Astrocyte of the cerebellum (primary cell): ENCODE measurements around the gene IP6K2.
A peak's percentile ranks its signal among the peaks of the same experiment; 100 is the strongest.
"Not testable (repeated sequence)": the region's sequence is repeated elsewhere in the genome, so short reads cannot be mapped to it uniquely, and the experiment has no call there.

ENCODE experiments used
- DNase-seq: peaks from one replicate; pipeline ENCODE4 v3.0.0-alpha.2; 2011; ENCODE audit warnings: low read depth
- H3K4me3 ChIP-seq: 2 replicates; pipeline ENCODE4 v1.5.1; 2011; ENCODE audit warnings: mild to moderate bottlenecking, low read depth, low read length, moderate library complexity
- CTCF ChIP-seq: IDR thresholded peaks from 2 replicates; pipeline ENCODE4 v1.5.1; 2012; ENCODE audit warnings: low read length, low read depth, moderate library complexity, mild to moderate bottlenecking; ENCODE audit errors: missing control alignments
- in situ Hi-C: cut with HindIII; loops from 2 replicates; pipeline ENCODE4 v1.10.0; 2017; ENCODE audit warnings: low sequenced_read_pairs

The IP6K2 gene

GRCh38 chr3:48723725-48724124 lies 6.7 kb upstream of the IP6K2 start:
- no peak overlapping the region for H3K4me3 ChIP-seq
- no peak for DNase-seq
- TF ChIP-seq CTCF = no peak
- in situ Hi-C loops = no loop called here

GRCh38 chr3:48723293-48723692 lies 6.3 kb upstream of the IP6K2 start:
- in situ Hi-C loops, DNase-seq, H3K4me3 ChIP-seq: not testable (repeated sequence)

- TF ChIP-seq CTCF = no peak
- no peak for DNase-seq
- in situ Hi-C loops = no loop called here
- H3K4me3 ChIP-seq = peak overlapping the region; percentile 100
These were observed 476 bp downstream of the IP6K2 start for GRCh38 chr3:48716508-48716981.

GRCh38 chr3:48715174-48715800 lies 1.7 kb downstream of the IP6K2 start:
- peak overlapping the region; percentile 100 for H3K4me3 ChIP-seq
- TF ChIP-seq CTCF = no peak
- no peak for DNase-seq
- in situ Hi-C loops = no loop called here

GRCh38 chr3:48711727-48712126 lies 5.3 kb downstream of the IP6K2 start:
- no peak for TF ChIP-seq CTCF
- no peak overlapping the region for H3K4me3 ChIP-seq
- in situ Hi-C loops = no loop called here
- DNase-seq = no peak

GRCh38 chr3:48709051-48709461 lies 8.0 kb downstream of the IP6K2 start:
- H3K4me3 ChIP-seq = no peak overlapping the region
- no peak for TF ChIP-seq CTCF
- no peak for DNase-seq
- in situ Hi-C loops = no loop called here

- no peak for TF ChIP-seq CTCF
- DNase-seq = no peak
- in situ Hi-C loops = no loop called here
- no peak overlapping the region for H3K4me3 ChIP-seq
These were observed 8.5 kb downstream of the IP6K2 start for GRCh38 chr3:48708481-48708889.
